GM18508 (cell line): ENCODE results near the gene PIGU.

Experiments used
- ATAC-seq: cut with Tn5 transposase; IDR thresholded peaks from one replicate; pipeline ENCODE4 v1.9.1; 2021; ENCODE audit warnings: moderate number of reproducible peaks; ENCODE audit not compliant: insufficient read depth, unreplicated experiment

PIGU gene

GRCh38 chr20:34708621-34709043 is 31.7 kb upstream of the PIGU start:
- ATAC-seq = no peak

- ATAC-seq = no peak
Measured at GRCh38 chr20:34706912-34707784, 30.3 kb upstream of the PIGU start.

- no peak for ATAC-seq
Measured at GRCh38 chr20:34706302-34706875, 29.5 kb upstream of the PIGU start.

- no peak for ATAC-seq
Measured at GRCh38 chr20:34705397-34706301, 28.8 kb upstream of the PIGU start.

GRCh38 chr20:34705008-34705396 is 28.1 kb upstream of the PIGU start:
- no peak for ATAC-seq

- ATAC-seq = no peak
Measured at GRCh38 chr20:34704177-34705007, 27.5 kb upstream of the PIGU start, which contains the start of gene TP53INP2. Gene TP53INP2 (plus strand): TSS chr20:34704344. CDS start chr20:34708740, 4,396 bp downstream.

GRCh38 chr20:34703424-34704176 is 26.7 kb upstream of the PIGU start:
- ATAC-seq = no peak

- ATAC-seq = no peak
Measured at GRCh38 chr20:34703061-34703423, 26.1 kb upstream of the PIGU start.

GRCh38 chr20:34701405-34702085 is 24.7 kb upstream of the PIGU start:
- ATAC-seq = no peak

GRCh38 chr20:34693414-34693813 is 16.5 kb upstream of the PIGU start:
- no peak for ATAC-seq

GRCh38 chr20:34691838-34692237 is 14.9 kb upstream of the PIGU start:
- no peak for ATAC-seq

- ATAC-seq = no peak
Measured at GRCh38 chr20:34689486-34689885, 12.6 kb upstream of the PIGU start.

GRCh38 chr20:34683667-34684066 is 6.8 kb upstream of the PIGU start:
- no peak for ATAC-seq

GRCh38 chr20:34680586-34681175 is 3.8 kb upstream of the PIGU start:
- no peak for ATAC-seq

- no peak for ATAC-seq
Measured at GRCh38 chr20:34675993-34676641, 775 bp downstream of the PIGU start.

GRCh38 chr20:34675561-34675960 is 1.3 kb downstream of the PIGU start:
- ATAC-seq = no peak

- ATAC-seq = no peak
Measured at GRCh38 chr20:34673412-34673811, 3.5 kb downstream of the PIGU start.

GRCh38 chr20:34669094-34669493 is 7.8 kb downstream of the PIGU start:
- ATAC-seq = no peak
